ENCODE measurements around the gene WBP11.

The WBP11 gene

GRCh38 chr12:14803011-14803829, at the start of gene WBP11, which contains the start of gene C12orf60:
WBP11 (minus strand) TSS chr12:14803478; CDS start chr12:14801383, 2,095 bp downstream.
C12orf60 (plus strand) TSS chr12:14803670; CDS start chr12:14822936, 19,266 bp downstream.
- peak; percentile 73 for DNase-seq (ENCODE audit: low read depth in 2 of 2, low spot score in 1 of 2)

GRCh38 chr12:14852880-14853279, 49.6 kb upstream of the WBP11 start:
- DNase-seq (ENCODE audit: low read depth in 2 of 2, low spot score in 1 of 2): no peak

- DNase-seq (ENCODE audit: low read depth in 2 of 2, low spot score in 1 of 2): no peak
These were observed 47.8 kb upstream of the WBP11 start for GRCh38 chr12:14850929-14851663.

GRCh38 chr12:14849661-14850060, 46.4 kb upstream of the WBP11 start:
- no peak for DNase-seq (ENCODE audit: low read depth in 2 of 2, low spot score in 1 of 2)

GRCh38 chr12:14846876-14847580, 43.8 kb upstream of the WBP11 start:
- no peak for DNase-seq (ENCODE audit: low read depth in 2 of 2, low spot score in 1 of 2)

- no peak for DNase-seq (ENCODE audit: low read depth in 2 of 2, low spot score in 1 of 2)
These were observed 42.8 kb upstream of the WBP11 start for GRCh38 chr12:14846042-14846587.

- no peak for DNase-seq (ENCODE audit: low read depth in 2 of 2, low spot score in 1 of 2)
These were observed 42.1 kb upstream of the WBP11 start for GRCh38 chr12:14845350-14845750.

GRCh38 chr12:14844401-14844800, 41.1 kb upstream of the WBP11 start:
- no peak for DNase-seq (ENCODE audit: low read depth in 2 of 2, low spot score in 1 of 2)

GRCh38 chr12:14843425-14843887, 40.2 kb upstream of the WBP11 start, which contains the start of gene ART4:
ART4 (minus strand) TSS chr12:14843526; CDS start chr12:14843113, 413 bp downstream.
- DNase-seq (ENCODE audit: low read depth in 2 of 2, low spot score in 1 of 2): no peak

GRCh38 chr12:14842315-14842714, 39.0 kb upstream of the WBP11 start:
- no peak for DNase-seq (ENCODE audit: low read depth in 2 of 2, low spot score in 1 of 2)

- no peak for DNase-seq (ENCODE audit: low read depth in 2 of 2, low spot score in 1 of 2)
These were observed 38.5 kb upstream of the WBP11 start for GRCh38 chr12:14841761-14842160.

- no peak for DNase-seq (ENCODE audit: low read depth in 2 of 2, low spot score in 1 of 2)
These were observed 37.3 kb upstream of the WBP11 start for GRCh38 chr12:14840616-14841015.

GRCh38 chr12:14839262-14839661, 36.0 kb upstream of the WBP11 start:
- no peak for DNase-seq (ENCODE audit: low read depth in 2 of 2, low spot score in 1 of 2)

- no peak for DNase-seq (ENCODE audit: low read depth in 2 of 2, low spot score in 1 of 2)
These were observed 33.3 kb upstream of the WBP11 start for GRCh38 chr12:14836336-14837210.

- no peak for DNase-seq (ENCODE audit: low read depth in 2 of 2, low spot score in 1 of 2)
These were observed 31.2 kb upstream of the WBP11 start for GRCh38 chr12:14834509-14834908.

- DNase-seq (ENCODE audit: low read depth in 2 of 2, low spot score in 1 of 2): no peak
These were observed 30.7 kb upstream of the WBP11 start for GRCh38 chr12:14833952-14834351.

GRCh38 chr12:14833336-14833735, 30.1 kb upstream of the WBP11 start:
- DNase-seq (ENCODE audit: low read depth in 2 of 2, low spot score in 1 of 2): no peak

- no peak for DNase-seq (ENCODE audit: low read depth in 2 of 2, low spot score in 1 of 2)
These were observed 25.6 kb upstream of the WBP11 start for GRCh38 chr12:14828892-14829291.

GRCh38 chr12:14827043-14827442, 23.8 kb upstream of the WBP11 start:
- DNase-seq (ENCODE audit: low read depth in 2 of 2, low spot score in 1 of 2): no peak

GRCh38 chr12:14826491-14826890, 23.2 kb upstream of the WBP11 start:
- DNase-seq (ENCODE audit: low read depth in 2 of 2, low spot score in 1 of 2): no peak
